Measurements from ENCODE around the gene SWI5. TPM values are rescaled to one million over a fixed set of nuclear protein-coding genes. Genes with fewer than 3 reads are reported as not detected.

The SWI5 gene
- total and polyA plus RNA-seq, 9 of the 15 experiments (the other 6 are each of a cell fraction or from before 2014, with no cell fraction given) = 62.8 to 133 (median 95.9) TPM

- no peak for TF ChIP-seq CTCFL (IDR thresholded peaks at IDR 0.05; ENCODE audit: borderline replicate concordance, insufficient read depth, low read depth, low read length, poor library complexity, severe bottlenecking)
- TF ChIP-seq ATF7 (IDR thresholded peaks at IDR 0.05) = no peak
- TF ChIP-seq RFX7 (CRISPR knock-in tag; IDR thresholded peaks at IDR 0.05) = no peak
- peak; percentile 25 to 30 for TF ChIP-seq E2F6 (IDR thresholded peaks at IDR 0.05; ENCODE audit: borderline replicate concordance in 1 of 2, extremely low read depth in 1 of 2, insufficient read depth in 1 of 2, insufficient read length in 1 of 2, low read depth in 1 of 2, low read length in 1 of 2, poor library complexity in 1 of 2, severe bottlenecking in 1 of 2)
- TF ChIP-seq CC2D1A (IDR thresholded peaks at IDR 0.05) = no peak
- TF ChIP-seq CREBBP (IDR thresholded peaks at IDR 0.05; ENCODE audit: low read depth, low read length) = no peak
- no peak for TF ChIP-seq NR2F6 (CRISPR knock-in tag; IDR thresholded peaks at IDR 0.05)
- no peak for TF ChIP-seq SMARCA5 (IDR thresholded peaks at IDR 0.05)
- TF ChIP-seq MTA2 (IDR thresholded peaks at IDR 0.05; ENCODE audit: low read depth) = no peak
- TF ChIP-seq MCM2 (IDR thresholded peaks at IDR 0.05; ENCODE audit: low read depth) = no peak
- TF ChIP-seq BRF1 (IDR thresholded peaks at IDR 0.05; ENCODE audit: borderline replicate concordance, extremely low read depth, insufficient read length) = no peak
- no peak for TF ChIP-seq KHSRP (IDR thresholded peaks at IDR 0.05)
- peak; percentile 98 for TF ChIP-seq RREB1 (CRISPR knock-in tag; IDR thresholded peaks at IDR 0.05)
- no peak for TF ChIP-seq POLR2AphosphoS5 (IDR thresholded peaks at IDR 0.05; ENCODE audit: control insufficient read depth, insufficient read depth, low read depth, low read length)
- TF ChIP-seq SREBF1 (IDR thresholded peaks at IDR 0.05; ENCODE audit: borderline replicate concordance, low read depth, low read length) = 0 out of 2 replicates have a peak, but pooled peaks have one; percentile 9
- TF ChIP-seq ADNP (tag; IDR thresholded peaks at IDR 0.05) = no peak
- no peak for TF ChIP-seq ZNF445 (CRISPR knock-in tag; IDR thresholded peaks at IDR 0.05; ENCODE audit: low read depth)
- no peak for TF ChIP-seq SAFB (IDR thresholded peaks at IDR 0.05; ENCODE audit: borderline replicate concordance, low read depth, low read length)
- no peak; the same call in 1 of the 2 replicates for TF ChIP-seq GABPB2 (CRISPR knock-in tag; conservative IDR thresholded peaks at IDR 0.05)
Measured at GRCh38 chr9:128249908-128250838, 25.9 kb upstream of the SWI5 start (continued).
